Hepatic stellate cell (primary cell): Measurements from ENCODE around the gene RP2.

Experiments
- DNase-seq: peaks from one replicate; pipeline ENCODE4 v3.0.0; 2011; ENCODE audit warnings: low spot score

Gene RP2

GRCh38 chrX:46844913-46845312 lies 8.1 kb downstream of the RP2 start:
- no peak for DNase-seq

DNA sequence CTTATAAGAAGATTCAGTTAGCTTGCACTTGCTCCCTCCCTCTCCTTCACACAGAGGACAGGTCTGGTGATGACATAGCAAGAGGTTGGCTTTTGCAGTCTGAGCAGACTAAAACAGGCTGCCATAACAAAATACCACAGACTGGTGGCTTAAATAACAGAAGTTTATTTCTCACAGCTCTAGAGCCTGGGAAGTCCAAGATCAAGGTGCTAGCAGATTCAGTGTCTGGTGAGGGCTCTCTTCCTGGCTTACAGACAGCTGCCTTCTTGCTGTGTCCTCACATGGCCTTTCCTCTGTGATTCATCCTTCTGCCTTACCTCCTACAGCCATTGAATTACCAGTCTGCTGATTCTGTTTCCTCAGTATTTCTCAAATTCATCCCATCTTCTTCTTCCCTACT lies 13.1 kb downstream of the RP2 start:
- no peak for DNase-seq

DNA sequence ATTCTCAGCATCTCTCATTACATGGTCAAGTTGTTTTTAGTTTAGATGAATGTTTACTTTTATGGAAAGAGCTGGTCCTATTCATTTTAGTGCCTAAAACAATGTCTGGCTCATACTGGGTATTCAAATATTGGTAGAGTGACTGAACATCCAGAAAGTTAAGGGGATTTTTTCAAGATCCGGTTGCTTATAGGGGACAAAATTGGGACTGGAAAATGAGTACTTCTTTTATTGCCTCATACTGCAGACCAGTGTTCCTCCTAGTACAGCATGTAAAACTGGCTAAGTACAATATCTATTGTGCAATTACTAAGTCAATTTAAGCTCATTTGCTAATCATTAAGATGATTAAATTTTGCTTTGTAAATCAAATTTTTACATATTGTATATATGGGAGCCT lies 13.9 kb downstream of the RP2 start:
- no peak for DNase-seq

DNA sequence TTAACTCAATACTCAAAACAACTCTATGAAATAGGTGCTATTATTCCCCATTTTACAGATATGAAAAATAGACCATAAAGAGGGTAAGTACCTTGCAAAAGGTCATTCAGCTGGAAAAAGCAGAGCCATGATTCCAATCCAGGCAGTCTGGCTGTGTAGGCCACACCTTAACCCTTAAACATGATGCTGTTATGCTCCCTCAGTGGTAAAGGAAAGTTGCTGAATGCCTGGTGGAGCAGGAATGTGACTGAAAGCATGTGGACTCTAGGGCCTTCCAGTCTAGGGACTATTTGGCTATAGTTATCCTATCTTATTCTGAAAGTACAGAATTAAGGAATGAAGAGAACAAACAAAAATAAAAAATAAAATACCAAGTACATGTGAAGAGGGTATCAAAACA lies 19.6 kb downstream of the RP2 start:
- no peak for DNase-seq

GRCh38 chrX:46860557-46860956 lies 23.7 kb downstream of the RP2 start:
- no peak for DNase-seq

DNA sequence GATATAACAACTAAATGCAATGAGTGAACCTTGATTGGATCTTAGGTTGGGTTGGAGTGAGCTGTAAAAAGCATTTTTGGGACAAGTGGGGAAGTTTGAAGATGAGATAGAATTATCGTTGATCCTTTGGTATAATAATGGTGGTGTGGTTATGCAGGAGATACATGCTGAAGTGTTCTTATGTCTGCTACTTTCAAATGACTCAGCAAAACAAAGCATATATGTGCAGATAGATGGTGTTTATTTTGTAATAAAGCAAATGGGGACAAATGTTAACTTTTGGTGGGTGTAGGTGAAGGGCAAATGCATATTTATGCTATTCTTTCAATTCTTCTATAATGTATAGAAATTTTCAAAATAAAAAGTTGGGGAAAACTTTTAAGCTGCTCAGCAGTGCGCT lies 26.2 kb downstream of the RP2 start:
- DNase-seq, result no peak

DNA sequence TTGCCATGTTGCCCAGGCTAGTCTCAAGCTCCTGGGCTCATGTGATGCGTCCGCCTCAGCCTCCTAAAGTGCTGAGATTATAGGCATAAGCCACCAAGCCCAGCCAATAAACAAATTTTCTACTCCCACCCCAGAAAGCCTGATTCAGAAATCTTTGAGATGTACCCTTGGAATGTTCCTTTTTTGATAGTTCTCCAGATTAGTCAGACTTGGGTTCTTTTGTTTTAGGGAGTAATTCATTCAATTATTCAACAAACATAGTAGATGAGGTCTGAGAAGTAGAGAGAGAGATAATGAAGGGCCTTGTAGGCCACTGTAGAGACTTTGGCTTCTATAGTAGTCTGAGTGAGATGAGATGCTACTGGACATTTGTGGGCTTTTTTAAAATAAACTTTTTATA lies 27.8 kb downstream of the RP2 start:
- peak; percentile 6 for DNase-seq

- peak; percentile 60 for DNase-seq
These were observed 28.4 kb downstream of the RP2 start for GRCh38 chrX:46865281-46865680.

DNA sequence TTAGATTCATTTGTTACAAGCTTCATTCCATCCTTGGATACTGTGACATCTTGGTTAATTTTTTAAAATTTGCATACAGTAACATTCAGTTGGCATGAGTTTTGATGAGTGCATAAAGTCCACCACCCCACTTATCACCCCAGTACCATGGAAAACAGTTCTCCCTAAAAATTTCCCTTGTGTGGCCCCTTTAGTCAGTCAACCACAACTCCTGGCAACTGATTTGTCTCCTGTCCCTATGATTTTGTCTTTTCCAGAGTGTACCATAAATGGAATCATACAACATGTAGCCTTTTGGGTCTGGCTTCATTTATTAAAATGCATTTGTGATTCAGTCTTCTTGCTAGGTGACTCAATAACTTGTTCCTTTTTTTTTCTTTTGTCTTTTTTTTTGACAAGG lies 29.9 kb downstream of the RP2 start:
- no peak for DNase-seq

DNA sequence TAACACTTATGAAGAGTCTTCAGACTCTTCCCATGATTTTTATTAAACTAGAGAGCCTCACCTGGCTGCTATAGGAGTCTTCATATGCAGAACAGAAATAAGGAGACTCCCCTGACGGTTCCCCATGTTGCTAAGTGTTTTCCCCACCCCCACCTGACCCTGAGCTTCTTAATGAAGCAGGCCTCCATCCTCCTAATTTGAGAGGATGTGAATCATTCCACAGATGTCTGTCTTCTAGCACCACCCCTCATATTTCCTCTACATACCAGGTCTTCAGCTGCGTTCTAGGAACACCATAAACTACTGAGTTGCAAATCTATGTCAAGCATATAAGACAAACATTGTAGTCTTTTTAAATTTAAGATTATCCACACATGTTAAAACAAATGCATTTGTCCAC lies 36.9 kb downstream of the RP2 start:
- no peak for DNase-seq

DNA sequence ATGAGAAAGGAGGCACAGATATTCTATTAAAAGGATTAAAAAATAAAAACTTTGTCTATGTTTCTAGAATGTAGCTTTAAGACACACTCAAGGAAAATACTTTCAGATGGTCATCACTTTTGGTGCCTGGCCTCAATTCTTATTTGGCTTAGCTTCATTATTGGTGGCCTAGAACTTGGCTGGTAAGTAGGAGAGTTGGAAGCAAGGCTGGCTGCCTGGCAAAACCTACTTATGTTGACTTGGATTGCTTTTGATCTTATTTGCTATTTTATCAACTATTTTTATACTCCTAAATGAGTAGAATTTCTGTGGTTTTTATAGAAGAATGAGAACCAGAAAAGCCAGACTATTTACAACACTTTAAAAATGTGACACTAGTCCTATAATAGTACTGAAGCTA lies 40.1 kb downstream of the RP2 start:
- DNase-seq, result no peak

DNA sequence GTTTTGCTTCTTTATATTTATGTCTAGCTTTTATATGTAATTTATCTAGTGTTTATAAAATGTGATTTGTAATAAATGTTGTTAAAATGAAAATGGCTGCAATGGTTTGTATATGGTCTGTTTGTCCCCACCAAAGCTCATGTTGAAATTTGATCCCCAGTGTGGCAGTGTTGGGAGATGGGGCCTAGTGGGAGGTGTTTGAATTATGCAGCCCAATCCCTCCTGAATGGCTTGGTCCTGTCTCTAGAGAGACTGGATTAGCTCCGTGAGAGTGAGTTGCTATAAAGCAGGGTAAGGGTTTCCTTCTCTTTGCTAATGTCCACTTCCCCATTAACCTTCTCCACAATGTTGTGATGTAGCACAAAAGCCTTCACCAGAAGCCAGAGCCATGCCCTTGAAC lies 45.4 kb downstream of the RP2 start:
- no peak for DNase-seq

- DNase-seq, result no peak
These were observed 48.0 kb downstream of the RP2 start for GRCh38 chrX:46884799-46885198.

DNA sequence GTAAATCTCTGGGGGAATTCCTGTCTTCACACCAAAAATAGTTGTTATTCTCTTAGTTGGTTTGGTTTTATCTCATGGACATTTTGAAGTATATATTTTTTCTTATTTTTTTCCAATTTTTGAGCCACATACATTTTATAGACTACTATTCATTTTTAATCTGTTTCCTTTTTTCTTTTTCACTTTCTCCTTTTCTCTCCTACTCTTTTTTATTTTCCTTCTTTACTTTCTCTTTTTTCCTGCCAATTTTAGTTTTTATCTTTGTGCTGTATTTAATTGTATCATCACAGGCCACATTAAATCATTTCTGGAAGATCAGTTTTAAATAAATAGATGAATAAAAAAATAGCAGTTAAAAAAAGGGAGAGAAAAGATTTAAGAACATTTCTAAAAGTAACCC lies 61.4 kb downstream of the RP2 start:
- no peak for DNase-seq

GRCh38 chrX:46903458-46904242 lies 66.8 kb downstream of the RP2 start:
- peak; percentile 72 for DNase-seq

DNA sequence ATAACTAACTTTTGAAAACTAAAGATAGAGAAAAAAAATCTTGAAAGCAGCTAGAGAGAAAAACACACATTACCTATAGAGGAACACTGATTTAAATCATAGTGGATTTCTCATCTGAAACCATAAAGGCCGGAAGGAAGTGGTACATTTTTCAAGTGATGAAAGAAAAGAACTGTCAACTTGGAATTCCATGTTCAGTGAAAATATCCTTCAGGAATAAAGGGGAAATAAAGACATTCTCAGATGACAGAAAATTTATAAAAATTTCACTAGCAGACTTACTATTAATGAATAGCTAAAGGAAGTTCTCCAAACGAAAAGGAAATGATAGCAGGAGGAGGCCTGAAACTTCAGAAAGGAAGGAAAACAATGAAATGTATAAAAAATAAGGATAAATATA lies 67.8 kb downstream of the RP2 start:
- no peak for DNase-seq

DNA sequence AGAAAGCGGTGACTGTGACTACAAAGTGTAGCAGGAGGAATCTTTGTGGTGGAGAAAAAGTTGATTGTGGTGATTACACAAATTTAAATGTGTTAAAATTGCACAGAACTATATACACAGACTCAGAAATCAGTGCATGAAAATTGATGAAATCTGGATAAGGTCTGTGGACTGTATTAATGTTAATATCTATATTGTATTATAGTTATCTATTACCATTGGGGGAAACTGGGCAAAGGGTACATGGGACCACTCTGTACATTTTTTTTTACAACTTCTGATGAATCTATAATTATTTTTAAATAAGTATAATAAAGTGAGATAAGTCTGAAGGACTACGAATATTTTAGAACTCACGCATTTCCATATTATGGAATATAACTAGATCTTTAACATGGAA lies 73.6 kb downstream of the RP2 start:
- no peak for DNase-seq

DNA sequence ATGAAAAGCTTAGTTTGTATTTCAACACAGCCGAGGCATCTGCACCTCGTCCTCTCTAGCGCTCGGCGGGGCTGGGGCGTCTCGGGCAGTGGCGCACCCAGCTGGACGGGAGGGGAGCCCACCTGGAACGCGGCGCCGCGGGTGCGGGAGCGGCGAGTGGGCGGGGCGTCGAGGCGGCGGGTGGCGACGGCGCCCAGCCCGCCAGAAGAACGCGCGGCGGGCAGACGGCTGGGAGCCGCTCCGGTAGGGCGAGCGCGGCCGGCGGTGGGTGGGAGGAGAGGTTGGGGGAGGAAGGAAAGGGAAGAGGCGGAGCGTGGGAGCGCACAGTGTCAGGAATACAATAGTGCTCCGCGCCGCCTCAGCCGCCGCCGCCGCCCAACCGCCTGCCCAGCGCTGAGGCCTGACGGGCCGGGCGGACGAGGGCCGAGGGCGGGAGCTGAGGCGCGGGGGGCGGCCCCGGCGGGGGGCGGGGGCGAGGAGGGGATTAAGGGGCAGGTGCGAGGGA lies 75.3 kb downstream of the RP2 start, which contains the start of gene JADE3:
TSS of gene JADE3 (plus strand) at position 324 of the 505 bp plus-strand sequence. CDS start 72,474 bp downstream, outside the sequence.
- peak; percentile 61 for DNase-seq

DNA sequence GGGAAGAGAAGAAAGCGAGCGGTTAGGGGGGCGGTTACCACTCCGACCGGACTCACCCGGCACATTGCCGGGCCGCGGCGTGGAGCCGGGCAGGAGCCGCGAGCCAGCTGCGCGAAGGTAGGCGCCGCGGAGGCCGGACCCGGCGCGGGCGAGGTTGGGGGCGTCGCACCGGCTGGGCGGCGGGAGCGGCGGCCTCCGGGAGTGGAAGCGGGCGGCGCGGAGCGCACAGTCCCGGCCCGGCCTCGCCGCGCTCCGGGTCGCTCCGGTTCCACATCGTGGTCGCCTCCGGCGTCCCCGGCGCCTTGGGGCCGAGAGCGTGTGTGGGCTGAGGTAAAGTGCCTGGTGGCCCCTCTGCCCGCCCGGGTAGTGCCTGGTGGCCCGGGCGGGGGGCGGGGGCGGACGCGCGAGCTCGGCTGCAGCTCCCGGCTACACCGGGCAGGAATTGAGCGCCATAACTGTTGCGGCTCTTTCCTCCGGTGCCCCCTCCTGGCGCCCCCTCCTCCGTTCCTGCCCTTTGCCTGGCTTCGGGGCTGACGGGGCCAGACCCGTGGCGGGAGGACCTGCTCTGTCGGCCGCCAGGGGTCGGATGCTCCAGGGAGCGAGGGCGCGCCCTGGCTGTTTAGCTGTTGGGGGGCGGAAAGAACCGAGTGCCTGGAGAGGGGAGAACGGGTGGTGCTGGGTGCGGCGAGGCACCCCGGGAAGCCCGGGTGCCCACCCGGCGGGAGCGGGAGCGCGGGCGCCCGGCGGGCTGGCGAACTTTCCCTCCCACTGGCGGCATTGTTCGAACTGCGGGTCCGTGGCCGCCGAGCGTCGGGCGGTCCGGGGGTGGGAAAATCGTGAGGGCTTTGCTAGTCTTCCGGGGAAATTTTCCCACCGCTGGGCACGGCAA lies 76.0 kb downstream of the RP2 start:
- DNase-seq, result peak; percentile 52

DNA sequence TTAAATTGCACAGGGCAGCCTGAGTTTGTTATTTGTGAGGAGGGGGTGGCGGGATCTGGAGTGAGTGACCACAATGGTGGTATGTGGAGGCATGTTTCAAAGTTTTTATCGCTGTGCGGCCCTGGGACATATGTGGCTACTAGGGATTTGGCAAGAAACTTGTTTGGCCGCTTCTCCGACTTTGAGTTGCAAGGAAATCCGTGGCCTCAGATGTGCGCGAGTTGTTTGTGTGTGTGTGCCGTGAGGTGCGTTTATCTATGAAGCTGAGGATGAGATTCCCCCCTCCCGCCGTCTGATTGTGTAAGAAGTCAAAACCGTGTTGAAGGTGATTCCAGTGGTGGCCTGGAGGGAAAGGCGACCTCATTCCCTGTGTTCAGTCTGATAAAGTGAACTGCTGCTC lies 76.8 kb downstream of the RP2 start:
- DNase-seq, result peak; percentile 17

- no peak for DNase-seq
These were observed 79.4 kb downstream of the RP2 start for GRCh38 chrX:46916273-46916672.

DNA sequence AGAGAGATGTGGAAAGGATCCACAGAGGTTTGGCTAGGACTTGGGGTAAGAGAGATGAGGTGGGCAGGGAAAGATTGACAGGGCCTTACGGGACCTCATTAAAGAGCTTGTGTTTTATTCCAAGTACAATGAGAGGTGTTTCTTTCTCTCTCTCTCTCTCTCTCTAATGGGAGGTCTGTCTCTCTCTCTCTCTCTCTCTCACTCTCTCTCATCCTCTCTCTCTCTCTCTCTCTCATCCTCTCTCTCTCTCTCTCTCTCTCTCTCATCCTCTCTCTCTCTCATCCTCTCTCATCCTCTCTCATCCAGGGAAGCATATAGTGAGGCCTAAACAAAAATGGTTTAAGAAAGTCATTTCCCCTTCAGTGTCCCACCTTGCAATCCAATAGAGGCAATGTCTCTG lies 80.8 kb downstream of the RP2 start:
- DNase-seq, result no peak

DNA sequence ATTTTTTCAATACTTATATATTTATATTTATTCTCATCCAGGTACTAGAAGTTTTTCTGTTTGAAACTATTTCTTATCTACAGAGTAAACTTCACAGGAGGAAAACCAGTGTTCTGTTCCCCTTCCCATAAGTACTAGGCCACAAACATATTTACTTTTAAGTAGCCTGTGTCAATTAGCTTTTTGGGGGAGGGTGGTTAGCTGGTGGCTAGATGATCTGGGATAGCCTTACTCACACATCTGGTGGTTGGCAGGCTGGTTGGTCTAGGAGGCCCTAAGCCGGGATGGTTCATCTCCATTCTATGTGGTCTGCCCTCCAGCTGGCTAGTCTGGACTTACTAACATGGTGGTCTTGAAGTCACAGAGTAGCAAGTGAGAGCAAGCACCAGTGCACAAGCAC lies 81.6 kb downstream of the RP2 start:
- DNase-seq, result no peak
